MM.1S (cell line): ENCODE results near the gene STK32C.

Experiments
- DNase-seq: peaks from one replicate; pipeline ENCODE4 v3.0.0-alpha.2; 2015
- H2AFZ ChIP-seq: fragments of 300-600 bp; sonication (generic); 2 replicates; pipeline ENCODE4 v1.6.0; 2016; ENCODE audit warnings: antibody characterized with exemption, low read length
- H3F3A ChIP-seq: fragments of 300-600 bp; sonication (generic); 2 replicates; pipeline ENCODE4 v1.6.1; 2016; ENCODE audit warnings: mild to moderate bottlenecking, antibody characterized with exemption, low read length, moderate library complexity, mixed read lengths; ENCODE audit not compliant: insufficient read depth
- H3K27ac ChIP-seq: fragments of 300-600 bp; sonication (generic); 2 replicates; pipeline ENCODE4 v1.5.1; 2016; ENCODE audit warnings: mild to moderate bottlenecking, low read length
- H3K27me3 ChIP-seq: fragments of 300-600 bp; sonication (generic); replicated peaks from 2 replicates; pipeline ENCODE4 v1.6.0; 2016; ENCODE audit warnings: low read length; ENCODE audit not compliant: insufficient read depth
- H3K36me3 ChIP-seq: fragments of 300-600 bp; sonication (generic); replicated peaks from 2 replicates; pipeline ENCODE4 v1.6.1; 2016; ENCODE audit warnings: mild to moderate bottlenecking, low read length, mixed read lengths; ENCODE audit not compliant: insufficient read depth
- H3K4me1 ChIP-seq: fragments of 300-600 bp; sonication (generic); 2 replicates; pipeline ENCODE4 v1.6.1; 2016; ENCODE audit warnings: low read length, mixed read lengths
- H3K4me2 ChIP-seq: fragments of 300-600 bp; sonication (generic); 2 replicates; pipeline ENCODE4 v1.6.0; 2016; ENCODE audit warnings: low read depth, low read length
- H3K4me3 ChIP-seq: fragments of 300-600 bp; sonication (generic); 2 replicates; pipeline ENCODE4 v1.5.1; 2016; ENCODE audit warnings: low read length, mixed read lengths
- H3K79me2 ChIP-seq: fragments of 300-600 bp; sonication (generic); 2 replicates; pipeline ENCODE4 v1.6.1; 2016; ENCODE audit warnings: mixed run types, low read length, mixed read lengths
- H3K9ac ChIP-seq: fragments of 300-600 bp; sonication (generic); 2 replicates; pipeline ENCODE4 v1.6.1; 2016; ENCODE audit warnings: low read length, mixed read lengths
- H3K9me2 ChIP-seq: fragments of 300-600 bp; sonication (generic); replicated peaks from 2 replicates; pipeline ENCODE4 v1.6.1; 2016; ENCODE audit warnings: mild to moderate bottlenecking, low read length, mixed read lengths; ENCODE audit not compliant: insufficient read depth
- H3K9me3 ChIP-seq: fragments of 300-600 bp; sonication (generic); replicated peaks from 2 replicates; pipeline ENCODE4 v1.6.1; 2016; ENCODE audit warnings: mild to moderate bottlenecking, low read length, mixed read lengths; ENCODE audit not compliant: insufficient read depth
- H4K20me1 ChIP-seq: fragments of 300-600 bp; sonication (generic); 2 replicates; pipeline ENCODE4 v1.6.1; 2016; ENCODE audit warnings: mild to moderate bottlenecking, low read length, moderate library complexity, mixed read lengths; ENCODE audit not compliant: insufficient read depth
- EZH2 ChIP-seq: fragments of 300-600 bp; sonication (generic); optimal IDR thresholded peaks from 2 replicates; pipeline ENCODE3; 2017; ENCODE audit warnings: low read depth, mild to moderate bottlenecking, antibody characterized with exemption, low read length, mixed read lengths
- EZH2phosphoT487 ChIP-seq: fragments of 300-600 bp; sonication (generic); IDR thresholded peaks from 2 replicates; pipeline ENCODE4 v1.6.1; 2018; ENCODE audit warnings: antibody characterized with exemption, low read length
- TF ChIP-seq, protein P1 (sequence below): fragments of 300-600 bp; sonication (generic); IDR thresholded peaks from 2 replicates; pipeline ENCODE4 v1.5.1; 2016; ENCODE audit warnings: antibody characterized with exemption, low read length, mixed read lengths

Gene STK32C

DNA sequence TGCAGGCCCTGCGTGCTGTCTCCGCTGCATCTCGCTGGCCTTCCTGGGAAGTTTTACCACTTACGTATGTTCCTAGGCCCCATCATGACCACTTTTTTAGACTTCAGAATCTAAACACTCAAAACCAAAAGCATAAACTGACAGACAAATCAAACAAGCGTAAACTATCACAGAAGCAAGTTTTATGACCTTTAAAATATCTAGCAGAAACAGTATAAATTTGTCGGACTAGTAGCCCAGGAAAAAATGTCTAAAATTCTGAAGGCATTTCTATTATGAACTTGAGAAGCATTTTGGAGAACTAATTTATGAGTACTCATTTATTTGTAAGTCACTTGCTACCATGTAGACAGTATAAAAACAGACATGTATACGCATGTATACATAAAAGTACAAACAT lies 34.8 kb upstream of the STK32C start:
- Histone ChIP-seq H2AFZ (no peak overlapping the region), H3K9ac (no peak overlapping the region), H3K79me2 (no peaks in the 10 kb centered on the region), H3K36me3 (no peaks in the 10 kb centered on the region), H3K4me3 (no peak overlapping the region), H3F3A (no peaks in the 10 kb centered on the region), H3K27ac (no peak overlapping the region), H3K4me2 (no peak overlapping the region), H3K4me1 (no peaks in the 10 kb centered on the region), H4K20me1 (no peaks in the 10 kb centered on the region), H3K27me3 (no peaks in the 10 kb centered on the region), H3K9me2 (no peaks in the 10 kb centered on the region), H3K9me3 (no peaks in the 10 kb centered on the region)
- no peak for DNase-seq
- TF ChIP-seq EZH2 (no peak), EZH2phosphoT487 (no peak)
- TF ChIP-seq, protein P1, sequence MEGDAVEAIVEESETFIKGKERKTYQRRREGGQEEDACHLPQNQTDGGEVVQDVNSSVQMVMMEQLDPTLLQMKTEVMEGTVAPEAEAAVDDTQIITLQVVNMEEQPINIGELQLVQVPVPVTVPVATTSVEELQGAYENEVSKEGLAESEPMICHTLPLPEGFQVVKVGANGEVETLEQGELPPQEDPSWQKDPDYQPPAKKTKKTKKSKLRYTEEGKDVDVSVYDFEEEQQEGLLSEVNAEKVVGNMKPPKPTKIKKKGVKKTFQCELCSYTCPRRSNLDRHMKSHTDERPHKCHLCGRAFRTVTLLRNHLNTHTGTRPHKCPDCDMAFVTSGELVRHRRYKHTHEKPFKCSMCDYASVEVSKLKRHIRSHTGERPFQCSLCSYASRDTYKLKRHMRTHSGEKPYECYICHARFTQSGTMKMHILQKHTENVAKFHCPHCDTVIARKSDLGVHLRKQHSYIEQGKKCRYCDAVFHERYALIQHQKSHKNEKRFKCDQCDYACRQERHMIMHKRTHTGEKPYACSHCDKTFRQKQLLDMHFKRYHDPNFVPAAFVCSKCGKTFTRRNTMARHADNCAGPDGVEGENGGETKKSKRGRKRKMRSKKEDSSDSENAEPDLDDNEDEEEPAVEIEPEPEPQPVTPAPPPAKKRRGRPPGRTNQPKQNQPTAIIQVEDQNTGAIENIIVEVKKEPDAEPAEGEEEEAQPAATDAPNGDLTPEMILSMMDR, result no peak

DNA sequence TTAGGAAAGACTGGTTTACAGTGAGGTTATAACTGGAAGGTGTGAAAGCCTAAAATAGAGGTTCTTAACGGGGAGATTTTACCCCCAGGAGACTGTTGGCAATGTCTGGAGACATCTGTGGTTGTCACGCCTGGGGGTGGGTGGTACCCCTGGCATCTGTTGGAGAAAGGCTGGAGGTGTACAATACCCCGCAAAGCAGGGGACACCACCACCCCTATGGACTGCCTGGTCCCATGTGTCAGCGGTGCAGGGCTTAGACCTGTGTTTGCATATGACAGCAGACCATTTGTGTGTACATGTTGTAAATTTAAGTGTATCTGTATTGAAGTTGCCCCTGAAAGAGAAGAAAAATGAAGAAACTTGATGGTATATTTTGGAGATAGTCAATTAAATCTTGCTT lies 34.0 kb upstream of the STK32C start:
- no peak overlapping the region for H3K9ac ChIP-seq
- H4K20me1 ChIP-seq, result no peaks in the 10 kb centered on the region
- no peaks in the 10 kb centered on the region for H3F3A ChIP-seq
- no peak overlapping the region for H3K4me3 ChIP-seq
- no peaks in the 10 kb centered on the region for H3K9me2 ChIP-seq
- no peak overlapping the region for H2AFZ ChIP-seq
- H3K9me3 ChIP-seq, result no peaks in the 10 kb centered on the region
- H3K36me3 ChIP-seq, result no peaks in the 10 kb centered on the region
- TF ChIP-seq EZH2, result no peak
- TF ChIP-seq EZH2phosphoT487, result no peak
- TF ChIP-seq, protein P1, result no peak
- H3K79me2 ChIP-seq, result no peaks in the 10 kb centered on the region
- no peak overlapping the region for H3K4me2 ChIP-seq
- no peaks in the 10 kb centered on the region for H3K27me3 ChIP-seq
- no peaks in the 10 kb centered on the region for H3K4me1 ChIP-seq
- no peak for DNase-seq
- no peak overlapping the region for H3K27ac ChIP-seq

DNA sequence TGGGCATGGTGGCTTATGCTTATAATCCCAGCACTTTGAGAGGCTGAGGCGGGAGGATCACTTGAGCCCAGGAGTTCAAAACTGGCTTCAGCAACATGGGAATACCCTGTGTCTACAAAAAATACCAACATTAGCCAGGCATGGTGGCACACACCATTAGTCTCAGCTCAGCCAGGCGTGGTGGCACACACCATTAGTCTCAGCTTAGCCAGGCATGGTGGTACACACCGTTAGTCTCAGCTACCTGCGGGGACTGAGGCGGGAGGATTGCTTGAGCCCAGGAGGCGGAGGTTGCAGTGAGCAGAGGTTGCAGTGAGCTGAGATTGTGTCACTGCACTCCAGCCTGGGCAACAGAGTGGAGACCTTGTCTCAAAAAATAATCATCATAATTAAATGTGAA lies 33.3 kb upstream of the STK32C start:
- no peaks in the 10 kb centered on the region for H3K27me3 ChIP-seq
- H3K4me1 ChIP-seq, result no peaks in the 10 kb centered on the region
- no peak overlapping the region for H3K27ac ChIP-seq
- no peaks in the 10 kb centered on the region for H3K79me2 ChIP-seq
- no peaks in the 10 kb centered on the region for H3K9me3 ChIP-seq
- no peak overlapping the region for H3K9ac ChIP-seq
- TF ChIP-seq EZH2 (no peak), EZH2phosphoT487 (no peak)
- TF ChIP-seq, protein P1, result no peak
- no peaks in the 10 kb centered on the region for H3K9me2 ChIP-seq
- no peak overlapping the region for H2AFZ ChIP-seq
- H3K36me3 ChIP-seq, result no peaks in the 10 kb centered on the region
- DNase-seq, result no peak
- H3K4me3 ChIP-seq, result no peak overlapping the region
- no peak overlapping the region for H3K4me2 ChIP-seq
- H3F3A ChIP-seq, result no peaks in the 10 kb centered on the region
- H4K20me1 ChIP-seq, result no peaks in the 10 kb centered on the region
